ENCODE measurements around the gene CCDC18. TPM values are rescaled to one million over a fixed set of nuclear protein-coding genes. Genes with fewer than 3 reads are reported as not detected.

The CCDC18 gene
- total RNA-seq, 1 experiment from 2014 or later = 7.1 TPM

GRCh38 chr1:93196591-93196990 lies 16.1 kb downstream of the CCDC18 start:
- H3K36me3 Mint-ChIP-seq (ENCODE audit: insufficient read depth, unreplicated experiment) = peaks cover 6% of the 10 kb centered on the region

GRCh38 chr1:93199150-93199549 lies 18.6 kb downstream of the CCDC18 start:
- no TSS peak for BruUV-seq (replicated peaks)
- ChIA-PET POLR2A (no interaction called here), CTCF (no interaction called here)
- Mint-ChIP-seq H3K9me3 (ENCODE audit: unreplicated experiment) (peaks cover 9% of the 10 kb centered on the region), H3K27ac (ENCODE audit: unreplicated experiment) (no peak overlapping the region), H3K4me1 (ENCODE audit: low read depth, unreplicated experiment) (peaks cover 6% of the 10 kb centered on the region), H3K4me3 (ENCODE audit: unreplicated experiment) (no peak overlapping the region), H3K36me3 (ENCODE audit: insufficient read depth, unreplicated experiment) (peaks cover 6% of the 10 kb centered on the region), H3K27me3 (ENCODE audit: insufficient read depth, unreplicated experiment) (no peaks in the 10 kb centered on the region)
- H3K36me3 ChIP-seq (ENCODE audit: control insufficient read depth, insufficient read depth, low read length) = no peaks in the 10 kb centered on the region
- H3K9me3 ChIP-seq = no peaks in the 10 kb centered on the region
- H3K27me3 ChIP-seq (replicated peaks; ENCODE audit: control insufficient read depth, insufficient read depth, low read length) = no peaks in the 10 kb centered on the region
- intact Hi-C loops (cut with micrococcal nuclease; ENCODE audit: unreplicated experiment) = no loop called here
- TF ChIP-seq CTCF (IDR thresholded peaks at IDR 0.05; ENCODE audit: insufficient read depth in 1 of 2, low read depth in 1 of 2, low read length in 1 of 2, severe bottlenecking in 1 of 2, unreplicated experiment in 1 of 2) = no peak
- H3K4me3 ChIP-seq (ENCODE audit: low read depth, low read length) = no peak overlapping the region
- peaks cover 6% of the 10 kb centered on the region; the same call in 1 of the 2 replicates for H3K4me1 ChIP-seq
- DNase-seq = no peak

More at GRCh38 chr1:93196591-93196990, 16.1 kb downstream of the CCDC18 start:
- ChIA-PET POLR2A (no interaction called here), CTCF (no interaction called here)
- Mint-ChIP-seq H3K4me1 (ENCODE audit: low read depth, unreplicated experiment) (peaks cover 6% of the 10 kb centered on the region), H3K27me3 (ENCODE audit: insufficient read depth, unreplicated experiment) (no peaks in the 10 kb centered on the region), H3K4me3 (ENCODE audit: unreplicated experiment) (no peak overlapping the region), H3K27ac (ENCODE audit: unreplicated experiment) (peak overlapping the region; percentile 53), H3K9me3 (ENCODE audit: unreplicated experiment) (peaks cover 9% of the 10 kb centered on the region)
- peaks cover 6% of the 10 kb centered on the region; the same call in 1 of the 2 replicates for H3K4me1 ChIP-seq
- no peak for DNase-seq
- no peak overlapping the region for H3K4me3 ChIP-seq (ENCODE audit: low read depth, low read length)
- no peaks in the 10 kb centered on the region for H3K36me3 ChIP-seq (ENCODE audit: control insufficient read depth, insufficient read depth, low read length)
- no peaks in the 10 kb centered on the region for H3K27me3 ChIP-seq (replicated peaks; ENCODE audit: control insufficient read depth, insufficient read depth, low read length)
- no peak for TF ChIP-seq CTCF (IDR thresholded peaks at IDR 0.05; ENCODE audit: insufficient read depth in 1 of 2, low read depth in 1 of 2, low read length in 1 of 2, severe bottlenecking in 1 of 2, unreplicated experiment in 1 of 2)
- H3K9me3 ChIP-seq = no peaks in the 10 kb centered on the region
- BruUV-seq (replicated peaks) = no TSS peak
- intact Hi-C loops (cut with micrococcal nuclease; ENCODE audit: unreplicated experiment) = no loop called here

GRCh38 chr1:93200086-93200620 lies 19.6 kb downstream of the CCDC18 start:
- POLR2A ChIA-PET = no interaction called here
- Histone ChIP-seq H3K9me3 (no peaks in the 10 kb centered on the region), H3K4me1 (peaks cover 6% of the 10 kb centered on the region; the same call in 1 of the 2 replicates), H3K36me3 (ENCODE audit: control insufficient read depth, insufficient read depth, low read length) (no peaks in the 10 kb centered on the region), H3K4me3 (ENCODE audit: low read depth, low read length) (no peak overlapping the region), H3K27me3 (replicated peaks; ENCODE audit: control insufficient read depth, insufficient read depth, low read length) (no peaks in the 10 kb centered on the region)
- no TSS peak for BruUV-seq (replicated peaks)
- Mint-ChIP-seq H3K27ac (ENCODE audit: unreplicated experiment) (no peak overlapping the region), H3K27me3 (ENCODE audit: insufficient read depth, unreplicated experiment) (no peaks in the 10 kb centered on the region), H3K4me1 (ENCODE audit: low read depth, unreplicated experiment) (peaks cover 6% of the 10 kb centered on the region), H3K4me3 (ENCODE audit: unreplicated experiment) (no peak overlapping the region), H3K9me3 (ENCODE audit: unreplicated experiment) (peaks cover 9% of the 10 kb centered on the region), H3K36me3 (ENCODE audit: insufficient read depth, unreplicated experiment) (peaks cover 6% of the 10 kb centered on the region)
- intact Hi-C loops (cut with micrococcal nuclease; ENCODE audit: unreplicated experiment) = no loop called here
- DNase-seq = no peak
- TF ChIP-seq CTCF (IDR thresholded peaks at IDR 0.05; ENCODE audit: insufficient read depth in 1 of 2, low read depth in 1 of 2, low read length in 1 of 2, severe bottlenecking in 1 of 2, unreplicated experiment in 1 of 2) = no peak
- CTCF ChIA-PET = no interaction called here

All from Caco-2 (cell line).